Ectodermal cell (in vitro differentiated cells): ENCODE measurements around the gene GRHL3.

Source experiments
- H3K27ac ChIP-seq: 2 replicates; pipeline ENCODE4 v1.7.0; 2013; ENCODE audit warnings: mild to moderate bottlenecking, low read depth, low read length; ENCODE audit not compliant: insufficient read depth, poor library complexity, severe bottlenecking
- H3K27me3 ChIP-seq: 2 replicates; pipeline ENCODE4 v1.7.0; 2013; ENCODE audit warnings: mild to moderate bottlenecking, low read length; ENCODE audit not compliant: insufficient read depth, control insufficient read depth, poor library complexity, severe bottlenecking
- H3K36me3 ChIP-seq: one replicate; pipeline ENCODE4 v1.7.0; 2013; ENCODE audit warnings: low read length; ENCODE audit not compliant: control insufficient read depth, insufficient read depth
- H3K4me1 ChIP-seq: one replicate; pipeline ENCODE4 v1.7.0; 2013; ENCODE audit warnings: low read length; ENCODE audit not compliant: control insufficient read depth, insufficient read depth
- H3K4me3 ChIP-seq: 2 replicates; pipeline ENCODE4 v1.7.0; 2013; ENCODE audit warnings: low read depth, low read length, control low read depth; ENCODE audit not compliant: insufficient read depth
- H3K9me3 ChIP-seq: 2 replicates; pipeline ENCODE4 v1.7.0; 2013; ENCODE audit warnings: mild to moderate bottlenecking, low read length, moderate library complexity; ENCODE audit not compliant: control insufficient read depth
- WGBS, 2 experiments: methylation state at CpG; one replicate each; pipeline ENCODE4 v1.1.7; 2013; ENCODE audit warnings: missing lambda C conversion rate in 2 of 2; 5-methylcytosine and 5-hydroxymethylcytosine counted together

The GRHL3 gene

DNA sequence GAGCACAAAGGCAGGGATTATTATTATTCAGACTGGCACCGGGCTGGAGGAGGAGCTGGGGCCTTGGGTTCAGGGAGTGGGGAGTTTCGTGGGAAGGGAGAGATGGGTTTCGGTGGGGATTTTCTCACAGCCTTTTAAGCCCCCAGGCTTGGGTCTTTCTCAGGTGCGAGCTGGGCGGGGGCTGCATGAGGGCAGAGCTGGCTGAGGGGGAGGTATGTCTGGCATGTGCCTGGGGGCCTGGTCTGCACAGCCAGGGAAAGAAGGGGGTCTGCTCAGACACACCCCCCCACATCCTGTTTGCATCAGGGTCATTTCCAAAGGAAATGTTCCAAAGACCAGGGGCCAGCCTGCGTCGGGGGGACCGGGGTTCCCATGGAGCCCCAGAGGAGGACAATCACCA lies 21.6 kb downstream of the GRHL3 start:
- 64 to 71% methylated on average over 8 of the region's 8 CpGs for WGBS, 2 experiments
- Histone ChIP-seq H3K36me3 (no peaks in the 10 kb centered on the region), H3K4me3 (no peak overlapping the region), H3K27ac (no peak overlapping the region), H3K4me1 (peaks cover 6% of the 10 kb centered on the region), H3K9me3 (no peaks in the 10 kb centered on the region), H3K27me3 (no peaks in the 10 kb centered on the region)

DNA sequence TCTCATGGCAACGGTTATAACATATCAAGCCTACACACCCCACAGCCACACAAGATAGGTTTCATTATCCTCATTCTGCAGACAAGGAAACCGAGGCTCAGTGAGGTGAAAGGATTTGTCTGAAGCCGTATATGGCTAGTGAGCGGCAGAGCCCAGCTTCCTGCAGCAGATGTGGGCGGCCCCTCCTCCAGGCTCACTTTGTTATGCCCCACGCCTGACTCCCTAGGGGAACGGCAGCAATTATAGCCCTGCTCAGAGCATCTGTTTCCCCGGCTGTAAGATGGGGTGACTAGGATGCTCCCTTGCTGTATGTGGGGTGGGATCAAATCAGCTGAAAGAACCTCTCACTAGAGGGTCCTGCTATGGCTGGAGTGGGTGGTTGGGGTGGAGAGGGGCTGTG lies 22.1 kb downstream of the GRHL3 start:
- H3K9me3 ChIP-seq = no peaks in the 10 kb centered on the region
- WGBS, 2 experiments = 50 to 53% methylated on average over 8 of the region's 8 CpGs
- no peak overlapping the region for H3K27ac ChIP-seq

GRCh38 chr1:24343412-24344089 lies 24.4 kb downstream of the GRHL3 start:
- Histone ChIP-seq H3K27me3 (no peaks in the 10 kb centered on the region), H3K4me1 (peaks cover 6% of the 10 kb centered on the region), H3K27ac (no peak overlapping the region), H3K36me3 (no peaks in the 10 kb centered on the region), H3K4me3 (no peak overlapping the region), H3K9me3 (no peaks in the 10 kb centered on the region)
- WGBS, 2 experiments = 88% methylated on average over 13 of the region's 13 CpGs

More for the DNA sequence above, 22.1 kb downstream of the GRHL3 start:
- H3K4me1 ChIP-seq = peaks cover 6% of the 10 kb centered on the region
- no peaks in the 10 kb centered on the region for H3K27me3 ChIP-seq
- no peak overlapping the region for H3K4me3 ChIP-seq
- H3K36me3 ChIP-seq = no peaks in the 10 kb centered on the region

DNA sequence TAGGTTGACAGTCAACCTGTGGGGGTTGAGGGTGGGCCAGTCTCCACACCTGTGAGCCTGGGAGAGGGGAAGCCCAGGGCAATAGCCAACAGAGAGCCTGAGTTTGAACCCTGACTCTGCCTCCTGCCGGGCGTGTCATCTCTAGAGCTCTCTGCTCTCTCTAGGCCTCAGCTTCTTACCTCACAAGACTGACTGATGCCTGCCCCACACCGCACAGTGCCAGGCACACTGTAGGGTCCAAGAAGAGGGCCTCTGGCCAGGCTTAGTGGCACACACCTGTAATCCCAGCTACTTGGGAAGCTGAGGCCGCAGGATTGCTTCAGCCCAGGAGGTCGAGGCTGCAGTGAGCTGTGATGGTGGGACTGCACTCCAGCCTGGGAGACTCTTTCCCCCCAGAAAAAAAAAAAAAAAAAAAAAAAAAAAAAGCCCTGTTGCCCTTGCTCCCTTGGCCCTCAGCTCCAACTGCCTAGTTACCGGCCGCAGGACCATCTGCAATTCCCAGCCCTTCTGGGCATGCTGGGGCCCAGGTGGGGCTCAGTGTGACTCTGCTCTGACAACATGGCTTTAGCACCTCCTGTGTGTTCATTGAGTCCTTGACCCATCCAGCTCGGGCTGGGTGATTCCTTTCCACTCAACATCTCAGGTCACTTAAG lies 25.1 kb downstream of the GRHL3 start:
- H3K27me3 ChIP-seq = no peaks in the 10 kb centered on the region
- no peaks in the 10 kb centered on the region for H3K36me3 ChIP-seq
- H3K27ac ChIP-seq = no peak overlapping the region
- no peak overlapping the region for H3K4me3 ChIP-seq
- 92 to 93% methylated on average over 8 of the region's 8 CpGs for WGBS, 2 experiments
- H3K9me3 ChIP-seq = no peaks in the 10 kb centered on the region
- H3K4me1 ChIP-seq = peaks cover 6% of the 10 kb centered on the region

GRCh38 chr1:24345334-24345733 lies 26.2 kb downstream of the GRHL3 start:
- 82 to 97% methylated on average over 5 of the region's 5 CpGs for WGBS, 2 experiments
- H3K27me3 ChIP-seq = no peaks in the 10 kb centered on the region
- H3K4me1 ChIP-seq = peaks cover 6% of the 10 kb centered on the region
- no peaks in the 10 kb centered on the region for H3K36me3 ChIP-seq
- H3K9me3 ChIP-seq = no peaks in the 10 kb centered on the region
- no peak overlapping the region for H3K4me3 ChIP-seq
- no peak overlapping the region for H3K27ac ChIP-seq

GRCh38 chr1:24347159-24347934 lies 28.2 kb downstream of the GRHL3 start:
- 89% methylated on average over 19 of the region's 19 CpGs for WGBS, 2 experiments
- Histone ChIP-seq H3K9me3 (no peaks in the 10 kb centered on the region), H3K4me1 (no peaks in the 10 kb centered on the region), H3K4me3 (no peak overlapping the region), H3K27ac (no peak overlapping the region), H3K27me3 (no peaks in the 10 kb centered on the region), H3K36me3 (no peaks in the 10 kb centered on the region)

GRCh38 chr1:24348196-24348595 lies 29.0 kb downstream of the GRHL3 start:
- H3K4me1 ChIP-seq = no peaks in the 10 kb centered on the region
- H3K27ac ChIP-seq = no peak overlapping the region
- H3K36me3 ChIP-seq = no peaks in the 10 kb centered on the region
- no peaks in the 10 kb centered on the region for H3K27me3 ChIP-seq
- no peak overlapping the region for H3K4me3 ChIP-seq
- 90 to 93% methylated on average over 10 of the region's 10 CpGs for WGBS, 2 experiments
- no peaks in the 10 kb centered on the region for H3K9me3 ChIP-seq

DNA sequence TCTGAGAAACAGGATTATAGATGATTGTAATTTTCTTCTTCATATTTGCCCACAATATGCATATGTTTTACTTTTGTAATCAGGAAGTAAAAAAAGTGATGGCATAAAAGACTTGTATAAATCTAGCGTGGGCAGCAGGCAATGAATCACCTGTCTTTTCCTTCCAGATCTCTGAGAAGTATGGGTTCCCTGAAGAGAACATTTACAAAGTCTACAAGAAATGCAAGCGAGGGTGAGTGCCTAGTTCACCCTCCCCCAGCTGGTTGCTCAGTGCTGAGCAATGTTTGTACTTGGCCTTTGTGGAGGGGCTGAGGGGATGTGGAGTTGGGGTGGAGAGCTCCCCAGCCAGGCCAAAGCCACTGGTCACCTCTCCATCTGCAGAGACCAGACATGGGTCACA lies 30.7 kb downstream of the GRHL3 start:
- Histone ChIP-seq H3K27me3 (no peaks in the 10 kb centered on the region), H3K36me3 (no peaks in the 10 kb centered on the region), H3K4me1 (no peaks in the 10 kb centered on the region), H3K27ac (no peak overlapping the region), H3K9me3 (no peaks in the 10 kb centered on the region), H3K4me3 (no peak overlapping the region)
- 87 to 95% methylated on average over 2 of the region's 2 CpGs for WGBS, 2 experiments

GRCh38 chr1:24351247-24351646 lies 32.1 kb downstream of the GRHL3 start:
- WGBS, 2 experiments = 89 to 95% methylated on average over 4 of the region's 4 CpGs

DNA sequence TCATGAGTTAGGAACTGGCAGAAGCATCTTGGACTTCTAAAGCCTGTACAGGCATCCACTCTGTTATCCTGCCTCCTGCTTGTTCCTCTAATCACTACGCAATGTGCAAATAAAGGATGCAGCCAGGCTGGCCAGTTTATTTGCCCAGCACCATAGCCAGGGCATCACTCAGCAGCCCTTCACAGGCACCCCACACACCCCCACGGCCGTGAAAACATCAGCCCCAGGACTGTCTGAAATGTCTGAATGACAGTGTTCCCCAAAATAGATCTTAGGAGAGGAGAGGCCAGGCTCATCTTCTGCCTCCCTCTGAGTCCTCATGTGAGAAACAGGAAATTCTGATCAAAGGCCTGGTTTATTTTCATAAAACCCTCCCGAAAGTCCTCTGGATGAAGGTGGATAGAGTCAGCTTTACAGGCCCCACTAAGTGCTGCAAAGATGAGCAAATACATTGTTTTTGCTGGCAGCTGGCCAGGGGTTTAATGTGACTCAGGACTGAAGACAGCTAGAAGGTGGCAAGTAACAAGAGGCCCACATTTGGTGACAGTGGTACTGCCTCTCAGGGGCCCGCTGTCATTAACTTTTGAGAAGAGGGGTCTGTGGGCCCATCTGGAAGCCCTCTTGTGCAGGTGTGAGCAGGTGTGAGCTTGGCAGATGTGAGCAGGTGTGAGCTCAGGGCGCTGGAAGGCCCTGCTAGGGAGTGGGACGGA lies 32.9 kb downstream of the GRHL3 start:
- WGBS, 2 experiments = 95% methylated on average over 7 of the region's 7 CpGs
- Histone ChIP-seq H3K4me3 (no peak overlapping the region), H3K9me3 (no peaks in the 10 kb centered on the region), H3K27ac (no peak overlapping the region), H3K36me3 (no peaks in the 10 kb centered on the region), H3K4me1 (no peaks in the 10 kb centered on the region), H3K27me3 (no peaks in the 10 kb centered on the region)

More at GRCh38 chr1:24351247-24351646, 32.1 kb downstream of the GRHL3 start:
- no peak overlapping the region for H3K4me3 ChIP-seq
- no peaks in the 10 kb centered on the region for H3K27me3 ChIP-seq
- no peak overlapping the region for H3K27ac ChIP-seq
- H3K4me1 ChIP-seq = no peaks in the 10 kb centered on the region
- H3K9me3 ChIP-seq = no peaks in the 10 kb centered on the region
- H3K36me3 ChIP-seq = no peaks in the 10 kb centered on the region
